Measurements from ENCODE around the gene SPDYE16. TPM values are rescaled to one million over a fixed set of nuclear protein-coding genes. Genes with fewer than 3 reads are reported as not detected.
"Not testable (repeated sequence)": the region's sequence is repeated elsewhere in the genome, so short reads cannot be mapped to it uniquely, and the experiment has no call there.

Gene SPDYE16, protein sequence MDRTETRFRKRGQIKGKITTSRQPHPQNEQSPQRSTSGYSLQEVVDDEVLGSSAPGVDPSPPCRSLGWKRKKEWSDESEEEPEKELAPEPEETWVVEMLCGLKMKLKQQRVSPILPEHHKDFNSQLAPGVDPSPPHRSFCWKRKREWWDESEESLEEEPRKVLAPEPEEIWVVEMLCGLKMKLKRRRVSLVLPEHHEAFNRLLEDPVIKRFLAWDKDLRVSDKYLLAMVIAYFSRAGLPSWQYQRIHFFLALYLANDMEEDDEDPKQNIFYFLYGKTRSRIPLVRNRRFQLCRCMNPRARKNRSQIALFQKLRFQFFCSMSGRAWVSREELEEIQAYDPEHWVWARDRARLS
- 0.10 TPM for total RNA-seq

GRCh38 chr7:76543197-76543596, at the start of gene SPDYE16:
Gene SPDYE16, minus strand, starts transcription at chr7:76543297. Its CDS starts 1,838 bp downstream, at chr7:76541459.
- not testable (repeated sequence) for DNase-seq

DNA sequence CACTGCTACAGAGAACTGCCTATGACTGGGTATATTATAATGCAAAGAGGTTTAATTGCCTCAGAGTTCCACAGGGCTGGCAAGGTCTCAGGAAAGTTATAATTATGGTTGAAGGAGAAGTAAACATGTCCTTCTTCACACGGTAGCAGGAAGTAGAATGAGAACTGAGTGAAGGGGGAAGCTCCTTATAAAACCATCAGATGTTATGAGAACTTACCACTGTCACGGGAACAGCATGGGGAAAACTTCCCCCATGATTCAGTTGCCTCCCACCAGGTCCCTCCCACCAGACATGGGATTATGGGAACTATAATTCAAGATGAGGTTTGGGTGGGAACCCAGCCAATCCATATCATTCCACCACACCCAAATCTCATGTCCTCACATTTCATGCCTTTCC, 49.6 kb upstream of the SPDYE16 start:
- not testable (repeated sequence) for DNase-seq

DNA sequence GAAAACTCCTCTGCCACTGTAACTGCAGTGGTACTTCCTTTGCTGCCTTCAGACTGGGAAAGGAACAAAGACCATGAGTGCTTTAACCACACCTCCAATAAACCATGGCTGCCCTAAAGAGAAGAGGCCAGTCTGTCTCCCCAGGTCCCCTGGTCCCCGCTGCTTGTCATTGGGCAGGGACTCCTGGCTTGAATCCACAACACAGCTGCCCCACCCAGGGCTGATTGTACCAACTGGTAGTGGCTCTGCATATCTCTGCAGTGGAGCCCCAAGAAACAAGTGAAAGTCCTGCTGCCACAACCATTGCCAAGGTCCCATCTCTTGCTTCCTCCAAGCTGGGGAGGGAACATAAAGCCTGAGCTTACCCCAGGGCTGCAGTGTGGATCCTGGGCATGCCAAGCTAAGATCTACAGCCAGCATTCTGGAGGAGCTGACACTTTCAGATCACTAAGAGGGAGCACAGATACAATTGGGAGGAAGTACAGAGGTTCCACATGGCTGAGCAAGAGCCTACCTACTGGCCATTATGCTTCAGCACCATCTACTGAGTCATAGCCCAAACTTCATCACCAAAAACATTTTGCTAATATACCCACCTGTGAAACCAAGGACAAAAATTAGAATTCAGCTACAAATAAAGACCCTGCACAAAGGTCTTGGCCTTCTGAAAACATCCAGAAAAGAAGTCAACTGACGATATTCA, 48.7 kb upstream of the SPDYE16 start:
- not testable (repeated sequence) for DNase-seq

DNA sequence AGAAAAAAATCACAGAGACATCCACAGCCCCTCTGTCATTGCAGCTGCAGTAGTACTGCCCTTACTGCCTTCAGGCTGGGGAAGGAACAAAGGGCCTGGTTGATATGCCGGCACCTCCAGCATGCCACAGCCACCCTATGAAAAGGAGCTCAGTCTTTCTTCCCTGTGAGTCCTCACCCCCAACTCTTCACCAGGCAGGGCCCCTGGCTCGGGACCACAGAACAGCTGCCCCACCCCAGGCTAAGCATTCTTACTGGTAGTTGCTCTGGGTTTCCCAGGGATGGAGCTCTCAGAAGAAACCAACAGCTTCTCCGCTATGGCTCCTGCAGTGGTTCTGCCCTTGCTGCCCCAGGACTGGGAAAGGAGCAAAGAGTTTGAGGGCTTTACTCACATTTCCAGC, 47.9 kb upstream of the SPDYE16 start:
- not testable (repeated sequence) for DNase-seq

GRCh38 chr7:76588586-76588985, 45.5 kb upstream of the SPDYE16 start:
- DNase-seq: not testable (repeated sequence)

- not testable (repeated sequence) for DNase-seq
These were observed 43.7 kb upstream of the SPDYE16 start for GRCh38 chr7:76586585-76587315.

GRCh38 chr7:76583636-76584281, 40.7 kb upstream of the SPDYE16 start:
- DNase-seq: peak; percentile 31

DNA sequence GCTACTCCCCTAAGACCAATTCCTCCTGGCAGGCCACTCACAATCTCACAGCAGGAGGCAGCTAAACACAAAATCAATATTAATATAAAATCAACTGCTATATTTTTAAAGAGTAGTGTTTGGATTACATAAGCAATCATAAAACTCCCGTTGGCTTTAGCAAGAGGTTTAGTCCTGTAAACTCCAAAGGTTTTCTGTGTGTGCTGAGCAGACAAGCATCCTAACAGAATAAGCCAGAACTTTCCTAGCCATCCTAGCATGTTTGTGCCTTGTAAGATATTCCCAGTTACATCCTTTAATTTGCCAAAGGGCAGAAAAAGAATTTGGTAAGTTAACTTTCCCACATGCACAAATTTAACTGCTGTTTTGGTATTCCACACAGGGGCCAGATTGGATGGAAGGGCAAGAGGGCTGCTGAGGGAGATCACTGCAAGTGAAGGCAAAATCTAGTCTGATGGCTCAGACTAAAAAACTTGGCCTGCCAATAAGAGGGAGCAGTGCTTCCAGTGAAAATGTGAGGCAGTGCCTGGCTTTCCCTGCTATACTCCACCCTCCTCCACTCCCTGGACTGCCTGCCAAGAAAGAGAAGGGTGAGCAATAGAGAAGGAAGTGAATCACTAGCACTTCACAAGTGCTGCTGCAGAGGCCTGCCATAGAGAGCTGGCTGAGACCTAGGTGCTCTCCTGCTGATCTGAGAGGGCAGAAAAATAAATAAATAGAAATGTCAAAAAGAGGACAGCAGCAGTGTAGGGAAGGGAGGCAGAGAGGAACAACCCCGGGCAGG, 39.9 kb upstream of the SPDYE16 start:
- DNase-seq: not testable (repeated sequence)

DNA sequence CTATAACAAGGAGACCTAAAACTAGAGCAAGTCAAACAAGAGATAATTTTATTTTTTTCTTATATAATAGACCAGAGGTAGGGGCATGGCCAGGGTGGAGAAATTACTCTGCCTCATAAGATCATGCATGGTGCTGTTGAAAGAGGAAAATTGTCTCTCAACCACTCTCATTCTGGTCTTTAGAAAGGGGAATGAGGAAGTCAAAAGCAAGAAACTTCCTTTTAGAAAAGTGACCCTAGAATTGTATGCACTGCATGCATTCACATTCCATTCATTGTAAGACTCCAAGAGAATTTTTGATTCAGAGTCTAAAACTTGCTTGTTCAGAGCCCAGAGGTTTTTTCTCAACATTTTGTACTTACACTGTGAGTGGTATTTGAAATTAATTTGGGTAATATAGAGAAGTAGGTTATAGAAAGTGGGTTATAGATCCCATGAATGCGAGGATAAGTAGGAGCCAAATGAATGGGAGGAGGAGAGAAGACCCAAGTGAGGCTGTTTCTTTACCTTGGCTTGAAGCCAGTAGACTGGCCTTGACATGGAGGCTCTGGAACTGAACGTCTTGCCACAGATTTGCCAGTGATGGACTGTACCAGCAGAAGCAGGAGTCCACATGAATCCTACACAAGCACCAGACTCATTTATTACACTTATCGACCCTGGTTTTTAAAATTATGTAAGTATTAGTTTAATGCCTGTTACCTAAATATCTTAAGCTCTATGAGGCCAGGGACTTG, 33.0 kb upstream of the SPDYE16 start:
- not testable (repeated sequence) for DNase-seq

GRCh38 chr7:76575431-76575830, 32.3 kb upstream of the SPDYE16 start:
- DNase-seq: not testable (repeated sequence)

- not testable (repeated sequence) for DNase-seq
These were observed 29.2 kb upstream of the SPDYE16 start for GRCh38 chr7:76572296-76572695.

DNA sequence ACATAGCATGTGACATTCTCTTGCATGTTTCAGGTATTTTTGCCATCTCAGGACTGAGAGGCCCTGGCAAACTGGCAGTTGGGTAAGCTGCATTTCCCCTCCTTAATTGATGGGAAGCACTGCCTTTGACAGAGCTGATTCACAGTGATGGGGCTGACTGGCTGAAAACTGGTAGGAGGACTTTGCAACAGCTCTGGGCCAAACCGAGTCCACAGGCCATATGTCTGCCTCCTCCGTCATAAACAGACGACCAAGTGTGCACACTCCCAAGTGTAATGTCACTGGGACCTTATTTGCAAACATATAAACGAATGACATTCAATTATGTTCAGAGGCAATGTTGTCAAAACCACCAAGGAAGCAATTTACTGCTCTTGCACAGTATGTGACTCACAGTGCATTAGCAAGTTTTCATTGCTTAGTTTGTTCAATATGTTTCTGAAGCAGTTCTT, 27.3 kb upstream of the SPDYE16 start:
- not testable (repeated sequence) for DNase-seq

GRCh38 chr7:76568742-76569141, 25.6 kb upstream of the SPDYE16 start:
- DNase-seq: not testable (repeated sequence)

DNA sequence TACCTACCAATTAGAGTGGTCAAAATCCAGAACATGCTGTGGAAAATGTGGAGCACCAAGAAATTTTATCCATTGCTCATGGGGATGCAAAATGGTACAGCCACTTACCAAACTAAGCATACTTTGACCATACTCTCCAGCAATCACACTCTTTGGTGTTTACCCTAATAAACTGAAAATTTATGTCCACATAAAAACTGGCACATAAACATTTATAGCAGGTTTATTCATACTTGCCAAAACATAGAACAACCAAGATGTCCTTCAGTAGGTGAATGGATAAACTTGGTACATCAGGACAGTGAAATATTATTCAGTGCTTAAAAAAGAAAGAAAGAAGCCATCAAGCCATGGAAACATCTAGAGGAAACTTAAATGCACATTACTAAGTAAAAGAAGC, 24.7 kb upstream of the SPDYE16 start:
- DNase-seq: not testable (repeated sequence)

DNA sequence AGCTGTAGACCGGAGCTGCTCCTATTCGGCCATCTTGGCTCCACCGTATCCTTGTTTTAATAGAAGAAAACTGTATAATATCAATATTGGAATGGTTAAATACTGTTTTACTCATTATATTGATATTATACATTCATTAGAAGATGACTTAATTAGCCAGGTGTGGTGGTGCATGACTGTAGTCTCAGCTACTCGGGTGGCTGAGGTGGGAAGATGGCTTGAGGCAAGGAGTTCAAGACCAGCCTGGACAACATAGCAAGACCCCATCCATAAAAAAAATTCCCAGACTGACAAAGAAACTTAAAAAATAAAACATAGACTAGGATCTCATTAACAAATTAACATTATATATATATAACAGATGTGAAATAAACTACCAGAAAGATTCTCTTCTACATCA, 24.2 kb upstream of the SPDYE16 start:
- not testable (repeated sequence) for DNase-seq

DNA sequence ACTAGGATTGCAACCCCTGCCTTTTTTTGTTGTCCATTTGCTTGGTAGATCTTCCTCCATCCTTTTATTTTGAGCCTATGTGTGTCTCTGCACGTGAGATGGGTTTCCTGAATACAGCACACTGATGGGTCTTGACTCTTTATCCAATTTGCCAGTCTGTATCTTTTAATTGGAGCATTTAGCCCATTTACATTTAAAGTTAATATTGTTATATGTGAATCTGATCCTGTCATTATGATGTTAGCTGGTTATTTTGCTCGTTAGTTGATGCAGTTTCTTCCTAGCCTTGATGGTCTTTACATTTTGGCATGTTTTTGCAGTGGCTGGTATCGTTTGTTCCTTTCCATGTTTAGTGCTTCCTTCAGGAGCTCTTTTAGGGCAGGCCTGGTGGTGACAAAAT, 21.9 kb upstream of the SPDYE16 start:
- DNase-seq: not testable (repeated sequence)

GRCh38 chr7:76561342-76561741, 18.2 kb upstream of the SPDYE16 start:
- DNase-seq: not testable (repeated sequence)

DNA sequence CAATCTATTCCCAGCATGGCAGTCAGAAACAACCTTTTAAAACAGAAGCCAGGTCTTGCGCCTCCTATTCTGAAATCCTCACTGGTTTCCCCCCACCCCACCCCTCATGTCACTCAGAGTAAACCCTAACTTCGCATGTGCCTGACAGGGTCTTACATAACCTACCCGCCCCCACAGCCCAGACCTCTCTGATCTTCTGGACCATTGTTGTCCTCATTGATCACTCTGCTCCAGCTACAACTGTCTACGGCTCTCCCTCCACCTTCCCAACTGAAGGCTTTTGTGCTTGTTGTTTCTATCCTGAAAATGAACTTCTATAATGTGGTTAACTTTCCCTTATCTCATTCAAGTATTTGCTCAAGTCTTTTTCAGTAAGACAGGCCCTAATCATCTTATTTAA, 17.1 kb upstream of the SPDYE16 start:
- not testable (repeated sequence) for DNase-seq

DNA sequence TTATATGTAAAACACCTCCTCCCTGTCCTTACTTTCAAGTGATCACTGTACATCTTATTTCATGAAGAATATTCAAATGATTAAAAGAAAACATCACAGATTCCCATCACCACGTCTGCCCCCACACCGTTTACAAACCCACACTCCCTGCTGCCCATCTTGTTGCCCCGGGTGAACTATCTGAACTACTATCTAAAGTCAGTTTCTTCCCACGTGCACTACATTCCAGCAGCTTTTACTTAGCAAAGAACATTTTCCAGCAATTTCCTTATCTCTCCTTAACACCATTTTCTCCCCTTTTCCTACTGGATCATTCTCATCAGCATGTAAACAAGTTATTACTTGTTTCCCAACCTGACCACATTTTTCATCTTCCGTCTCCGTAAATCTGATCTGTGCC, 16.6 kb upstream of the SPDYE16 start:
- not testable (repeated sequence) for DNase-seq

GRCh38 chr7:76551992-76552391, 8.9 kb upstream of the SPDYE16 start:
- not testable (repeated sequence) for DNase-seq

GRCh38 chr7:76549855-76550248, 6.8 kb upstream of the SPDYE16 start:
- not testable (repeated sequence) for DNase-seq
